Measurements from ENCODE around the gene USP15. TPM values are rescaled to one million over a fixed set of nuclear protein-coding genes. Genes with fewer than 3 reads are reported as not detected.
"Not testable (repeated sequence)": the region's sequence is repeated elsewhere in the genome, so short reads cannot be mapped to it uniquely, and the experiment has no call there.

USP15 gene
- polyA plus RNA-seq, 3 donors = 45.0 to 48.3 (median 48.2) TPM

DNA sequence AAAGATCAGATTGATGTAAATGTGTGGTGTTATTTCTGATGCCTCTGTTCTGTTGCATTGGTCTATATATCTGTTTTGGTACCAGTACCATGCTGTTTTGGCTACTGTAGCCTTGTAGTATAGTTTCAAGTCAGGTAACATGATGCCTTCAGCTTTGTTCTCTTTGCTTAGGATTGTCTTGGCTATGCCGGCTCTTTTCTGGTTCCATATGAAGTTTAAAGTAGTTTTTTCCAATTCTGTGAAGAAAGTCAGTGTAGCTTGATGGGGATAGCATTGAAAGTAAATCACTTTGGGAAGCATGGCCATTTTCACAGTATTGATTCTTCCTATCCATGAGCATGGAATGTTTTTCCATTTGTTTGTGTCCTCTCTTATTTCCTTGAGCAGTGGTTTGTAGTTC is 105.6 kb downstream of the USP15 start:
- DNase-seq = not testable (repeated sequence)

DNA sequence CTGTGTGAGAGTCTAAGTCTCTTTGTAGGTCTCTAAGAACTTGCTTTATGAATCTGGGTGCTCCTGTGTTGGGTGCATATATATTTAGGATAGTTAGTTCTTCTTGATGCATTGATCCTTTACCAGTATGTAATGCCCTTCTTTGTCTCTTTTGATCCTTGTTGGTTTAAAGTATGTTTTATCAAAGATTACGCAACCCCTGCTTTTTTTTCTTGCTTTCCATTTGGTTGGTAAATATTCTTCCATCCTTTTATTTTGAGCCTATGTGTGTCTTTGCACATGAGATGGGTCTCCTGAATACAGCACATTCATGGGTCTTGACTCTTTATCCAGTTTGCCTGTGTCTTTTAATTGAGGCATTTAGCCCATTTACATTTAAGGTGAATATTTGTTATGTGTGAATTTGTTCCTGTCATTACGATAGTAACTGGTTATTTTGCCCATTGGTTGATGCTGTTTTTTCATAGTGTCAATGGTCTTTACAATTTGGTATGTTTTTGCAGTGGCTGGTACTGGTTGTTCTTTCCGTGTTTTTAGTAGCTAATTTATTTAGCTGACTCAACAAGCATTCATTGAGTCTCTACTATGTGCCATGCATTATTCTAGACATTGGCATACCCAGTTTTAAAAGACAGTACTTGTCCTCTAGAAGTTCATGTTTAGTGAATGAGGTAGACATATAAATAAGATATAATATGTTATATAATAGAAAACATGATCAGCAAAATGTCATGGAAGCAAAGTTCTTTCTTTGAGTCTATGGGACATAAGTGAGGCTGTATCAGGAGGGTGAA is 108.4 kb downstream of the USP15 start:
- DNase-seq = not testable (repeated sequence)

DNA sequence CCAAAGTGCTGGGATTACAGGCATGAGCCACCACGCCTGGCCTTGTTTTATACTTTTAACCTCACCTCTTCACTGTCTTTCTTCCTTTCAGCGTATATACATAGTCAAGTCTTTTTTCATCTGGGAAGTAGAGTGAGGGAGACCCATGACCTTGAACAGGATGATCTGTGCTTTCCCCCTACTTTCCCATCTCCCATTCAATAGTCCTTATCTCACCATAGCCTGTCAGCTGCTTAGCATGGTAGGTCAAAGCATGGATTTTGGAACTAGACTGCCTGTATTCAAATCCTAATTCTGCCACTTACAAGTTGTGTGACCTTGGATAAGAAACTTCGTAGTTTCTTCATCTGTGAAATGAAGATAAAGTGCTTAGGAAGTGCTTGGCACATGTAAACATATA is 110.0 kb downstream of the USP15 start:
- DNase-seq = no peak

DNA sequence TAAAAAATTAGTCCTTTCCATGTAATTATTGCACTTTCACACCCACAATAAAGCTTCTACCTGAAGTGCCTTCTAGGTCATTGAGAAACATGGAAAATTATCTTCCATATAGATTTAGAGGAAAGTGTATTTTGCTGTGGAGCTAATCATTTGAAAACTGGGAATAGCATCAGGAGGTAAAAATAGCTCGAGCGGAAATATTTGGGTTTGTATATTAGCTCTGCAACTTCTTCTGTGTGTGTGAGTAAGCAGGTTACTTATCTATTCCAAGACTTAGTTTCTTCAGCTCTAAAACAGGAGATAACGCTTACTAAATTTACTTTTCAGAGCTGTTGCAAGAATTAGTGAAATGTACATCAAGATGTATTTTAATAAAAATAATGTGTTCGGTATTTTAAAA is 111.5 kb downstream of the USP15 start:
- DNase-seq = no peak

DNA sequence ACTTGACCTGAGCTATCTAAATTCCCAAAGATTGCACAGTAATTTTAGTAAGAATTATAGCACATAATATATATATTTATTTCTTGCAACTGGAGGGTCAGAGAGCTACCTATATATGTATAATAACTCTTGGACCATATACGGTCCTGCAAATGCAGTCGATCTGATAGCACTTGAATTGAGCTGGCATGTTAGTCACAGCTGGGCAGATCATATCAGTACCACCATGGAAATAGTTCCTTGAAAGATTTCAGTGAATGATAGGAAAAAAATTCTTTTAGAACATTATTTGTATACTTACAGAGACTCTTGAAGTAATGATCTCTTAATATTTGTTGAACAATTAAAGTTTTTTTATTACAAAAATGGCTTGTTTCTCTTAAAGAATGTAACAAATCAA is 111.9 kb downstream of the USP15 start:
- DNase-seq = no peak

DNA sequence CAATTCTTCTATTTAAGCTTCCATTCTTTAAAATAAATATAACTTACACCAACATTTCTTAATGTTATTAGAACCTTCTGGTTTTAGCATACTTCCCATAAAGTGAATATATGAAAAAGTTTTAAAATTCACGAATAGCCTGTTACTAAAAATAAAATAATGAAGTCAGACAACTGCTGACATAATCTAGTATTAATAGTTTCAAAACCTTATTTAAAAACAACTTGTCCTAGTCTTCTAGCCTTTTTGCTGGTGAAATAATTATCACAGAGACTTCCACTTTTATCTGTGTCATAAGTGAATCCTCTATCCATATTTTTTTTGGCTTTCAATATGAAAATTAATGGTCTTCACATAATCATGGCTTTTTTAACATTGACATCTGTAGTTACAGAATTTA is 112.6 kb downstream of the USP15 start:
- no peak for DNase-seq

DNA sequence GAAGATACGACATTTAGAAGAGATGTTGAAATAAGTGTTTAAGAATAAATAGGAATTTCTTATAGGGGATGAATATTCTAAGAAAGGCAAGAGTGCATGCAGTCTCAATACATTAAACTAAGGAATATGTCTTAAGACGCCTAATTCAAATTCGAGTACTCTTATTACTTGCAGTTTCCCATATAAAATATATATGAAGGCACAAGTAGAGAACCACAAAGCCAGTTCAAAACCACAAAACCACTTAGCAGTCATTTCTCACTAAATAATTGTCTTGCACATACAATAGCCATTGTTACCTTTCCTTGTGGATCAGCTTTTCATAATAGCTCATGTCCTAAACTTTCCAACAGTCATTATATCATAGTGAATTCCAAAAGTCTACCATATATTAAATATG is 115.4 kb downstream of the USP15 start:
- DNase-seq = no peak

DNA sequence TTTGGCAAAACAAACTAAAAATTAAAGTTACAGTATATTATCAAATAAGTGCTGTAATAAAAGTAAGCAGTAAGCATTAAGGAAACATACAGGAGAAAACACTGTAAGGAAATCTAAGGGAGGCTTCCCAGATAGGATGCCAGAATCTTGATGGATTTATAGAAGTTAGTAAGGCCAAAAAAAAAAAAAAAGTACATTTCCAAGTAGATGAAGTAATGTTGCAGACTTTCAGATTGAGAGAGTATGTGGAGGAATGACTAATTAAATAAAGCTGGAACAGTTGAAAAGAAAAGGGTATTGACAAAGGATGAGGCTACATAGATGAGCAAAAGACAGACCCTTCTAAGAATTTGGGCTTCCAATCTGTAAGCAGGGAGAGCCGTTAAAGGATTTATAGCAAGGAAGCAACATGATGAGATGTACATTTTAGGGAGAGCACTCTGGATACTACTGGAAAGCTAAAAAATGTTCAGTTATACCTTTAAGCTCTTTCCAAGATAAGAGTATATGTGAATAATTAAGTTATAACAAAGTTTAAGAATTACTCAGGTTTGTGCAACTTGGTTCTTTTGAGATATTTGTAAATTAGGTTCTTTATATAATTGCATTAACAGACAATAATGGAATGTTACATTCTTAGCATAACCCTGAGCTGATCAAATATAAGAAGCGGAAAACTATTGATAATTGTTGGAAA is 119.0 kb downstream of the USP15 start:
- no peak for DNase-seq

DNA sequence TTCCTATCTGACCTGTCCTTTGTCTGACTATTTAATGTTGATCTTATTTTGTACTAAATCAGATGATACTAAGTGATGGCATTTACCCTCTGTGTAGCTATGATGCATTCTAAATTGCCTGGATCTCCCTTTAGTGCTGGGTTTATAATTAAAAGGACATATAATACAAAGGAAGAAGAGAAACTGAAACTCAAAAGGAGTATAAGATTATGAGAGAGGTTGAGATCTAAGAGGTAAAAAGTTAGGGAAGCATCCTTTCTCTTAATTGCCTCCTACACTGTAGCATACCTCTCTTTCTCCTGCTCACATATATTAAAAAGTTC is 119.5 kb downstream of the USP15 start:
- DNase-seq = no peak

DNA sequence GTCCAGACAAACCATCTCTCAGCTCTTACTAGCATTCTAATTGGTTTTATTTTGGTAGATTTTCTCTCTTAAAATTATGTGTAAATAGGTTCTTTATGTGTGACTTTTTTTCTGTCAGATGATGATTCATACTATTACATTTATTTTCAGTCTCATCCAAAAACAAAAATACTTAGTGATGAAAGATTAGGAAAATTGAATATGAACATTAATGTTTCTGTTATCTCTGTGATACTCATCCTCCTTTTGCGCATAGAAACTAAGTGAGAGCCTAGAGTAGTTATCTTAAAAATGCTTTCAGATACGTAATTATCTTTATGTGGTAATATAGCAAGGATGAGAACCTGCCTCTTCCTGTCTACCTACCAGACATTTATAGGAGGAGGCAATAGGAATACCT is 122.3 kb downstream of the USP15 start:
- DNase-seq = no peak

DNA sequence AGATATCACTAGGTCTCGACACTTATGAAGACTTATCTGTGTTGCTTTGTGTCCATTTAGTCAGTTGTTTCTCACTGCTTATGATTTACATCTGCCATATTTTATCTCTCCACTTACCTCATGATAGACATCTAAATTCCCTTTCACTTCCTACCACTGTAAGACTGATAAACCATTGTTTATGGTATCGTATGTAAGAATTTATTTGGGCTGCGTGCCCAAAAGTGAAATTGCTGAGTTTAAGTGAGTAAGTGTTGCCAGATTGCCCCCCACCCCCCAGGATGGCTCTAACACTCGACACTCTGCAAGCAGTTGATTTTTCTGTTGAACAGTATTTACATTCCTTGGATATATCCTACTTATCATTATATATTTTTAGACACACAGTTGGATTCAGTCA is 136.5 kb downstream of the USP15 start:
- DNase-seq = peak; percentile 7

DNA sequence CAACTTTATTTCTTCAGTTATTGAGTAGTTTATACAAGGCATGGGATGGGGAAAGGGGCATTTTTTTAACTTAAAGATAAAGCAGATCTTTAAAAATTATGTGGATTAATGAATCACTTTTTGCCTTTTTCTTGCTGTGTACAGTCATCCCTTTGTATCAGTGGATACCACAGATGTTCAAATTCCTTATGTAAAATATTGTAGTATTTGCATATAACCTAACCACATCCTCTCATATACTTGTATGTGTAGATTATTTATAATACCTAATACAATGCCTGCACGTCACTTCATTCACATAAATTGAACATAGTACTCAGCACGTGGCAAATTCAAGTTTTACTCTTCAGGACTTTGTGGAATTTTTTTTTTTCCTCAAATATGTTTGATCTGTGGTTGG is 139.9 kb downstream of the USP15 start:
- DNase-seq = no peak

DNA sequence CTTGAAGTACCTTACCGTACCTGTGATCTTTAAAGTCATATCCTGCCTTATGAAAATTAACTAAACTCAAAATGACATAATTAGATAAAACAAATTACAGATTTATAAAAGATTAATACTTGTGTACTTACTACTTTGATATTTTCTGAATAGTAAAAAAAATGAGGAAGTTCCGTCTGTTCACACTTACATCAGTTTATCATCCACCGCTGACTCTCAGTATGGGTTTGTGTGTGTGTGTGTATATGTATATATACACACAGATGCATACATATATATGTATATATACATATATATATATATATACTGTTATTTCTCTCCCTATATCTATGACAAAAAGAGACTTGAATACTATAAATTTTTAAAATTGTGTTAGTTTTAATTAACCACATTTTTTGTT is 141.4 kb downstream of the USP15 start:
- DNase-seq = no peak

DNA sequence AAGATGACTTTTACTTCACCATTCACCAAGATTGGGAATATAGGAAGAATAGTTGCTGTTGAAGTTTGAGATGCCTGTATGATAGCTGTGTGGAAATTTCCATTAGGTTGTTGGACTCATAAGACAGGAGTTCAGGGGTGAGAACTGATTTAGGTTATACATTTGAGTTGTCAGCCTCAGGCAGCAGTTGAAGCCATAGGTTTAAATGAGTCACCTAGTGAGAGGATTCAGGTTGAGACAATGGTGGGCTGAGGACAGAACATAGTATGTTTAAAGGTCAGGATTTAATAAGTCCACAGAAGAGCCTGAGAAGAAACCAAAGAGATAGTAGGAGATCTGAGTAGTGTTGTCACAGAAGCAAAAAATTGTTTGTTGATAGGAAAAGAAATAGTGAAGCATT is 142.8 kb downstream of the USP15 start:
- no peak for DNase-seq

DNA sequence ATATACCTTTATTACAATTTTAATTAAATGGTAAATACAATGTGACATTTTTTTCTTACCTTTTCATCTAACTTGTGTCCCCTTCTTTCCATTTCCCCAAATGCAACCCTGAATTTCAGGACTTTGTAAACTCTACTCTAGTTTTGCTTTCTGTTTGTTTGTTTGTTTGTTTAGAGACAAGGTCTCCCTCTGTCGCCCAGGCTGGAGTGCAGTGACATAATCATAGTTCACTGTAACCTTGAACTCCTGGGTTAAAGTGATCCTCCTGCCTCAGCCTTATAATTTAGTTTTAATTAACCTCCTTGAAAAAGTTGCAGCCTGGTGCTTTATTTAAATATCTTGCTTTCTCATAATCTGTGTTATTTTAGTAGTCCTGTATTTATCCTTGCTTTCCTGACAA is 147.4 kb downstream of the USP15 start:
- no peak for DNase-seq

DNA sequence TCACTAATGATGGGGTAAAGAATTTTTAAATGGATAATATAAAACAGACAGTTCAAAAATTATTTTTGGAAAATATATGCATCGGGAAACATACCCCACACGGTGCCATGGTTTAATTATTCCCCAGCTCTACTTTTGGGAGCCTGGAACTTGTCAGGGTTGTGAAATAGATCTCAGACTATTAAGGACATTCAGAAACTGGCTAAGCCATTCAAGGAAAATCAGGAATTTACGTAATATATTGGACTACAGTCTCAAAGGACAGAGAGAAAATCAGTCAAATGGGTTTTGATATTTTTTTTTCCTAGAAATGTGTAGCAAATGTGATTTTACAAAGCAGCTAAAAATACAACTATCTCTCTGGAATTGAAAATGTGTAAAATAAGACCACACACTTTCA is 148.9 kb downstream of the USP15 start:
- DNase-seq = no peak

DNA sequence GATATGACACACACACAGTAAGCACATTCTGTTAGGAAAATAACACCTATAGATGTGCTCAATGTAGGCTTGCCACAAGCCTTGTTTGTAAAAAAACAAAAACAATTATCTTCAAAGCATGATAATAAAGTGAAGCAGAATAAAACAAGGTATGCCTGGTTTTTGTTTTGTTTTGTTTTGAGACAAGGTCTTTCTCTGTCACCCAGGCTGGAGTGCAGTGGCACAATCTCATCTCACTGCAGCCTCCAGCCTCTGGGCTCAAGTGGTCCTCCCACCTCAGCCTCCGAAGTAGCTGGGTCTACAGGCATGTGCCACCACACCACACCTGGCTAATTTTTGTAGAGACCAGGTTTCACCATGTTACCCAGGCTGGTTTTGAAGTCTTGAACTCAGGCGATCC is 154.0 kb downstream of the USP15 start:
- no peak for DNase-seq

DNA sequence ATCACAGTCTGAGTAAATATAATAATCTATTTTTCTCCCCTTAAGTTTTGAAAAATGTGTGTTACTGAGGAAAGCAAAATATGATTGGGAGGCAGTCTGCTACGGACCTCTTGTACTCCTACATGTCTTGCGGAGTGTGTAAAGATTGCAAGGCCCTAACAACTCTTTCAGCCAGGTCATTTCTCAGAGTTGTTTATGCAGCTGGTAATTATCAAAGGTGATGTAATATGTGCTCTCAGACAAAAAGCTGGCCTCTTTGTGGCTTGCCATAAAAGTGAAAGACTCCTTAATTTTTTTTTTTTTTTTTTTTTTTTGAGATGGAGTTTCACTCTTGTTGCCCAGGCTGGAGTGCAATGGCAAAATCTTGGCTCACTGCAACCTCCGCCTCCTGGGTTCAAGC is 165.9 kb downstream of the USP15 start:
- no peak for DNase-seq

DNA sequence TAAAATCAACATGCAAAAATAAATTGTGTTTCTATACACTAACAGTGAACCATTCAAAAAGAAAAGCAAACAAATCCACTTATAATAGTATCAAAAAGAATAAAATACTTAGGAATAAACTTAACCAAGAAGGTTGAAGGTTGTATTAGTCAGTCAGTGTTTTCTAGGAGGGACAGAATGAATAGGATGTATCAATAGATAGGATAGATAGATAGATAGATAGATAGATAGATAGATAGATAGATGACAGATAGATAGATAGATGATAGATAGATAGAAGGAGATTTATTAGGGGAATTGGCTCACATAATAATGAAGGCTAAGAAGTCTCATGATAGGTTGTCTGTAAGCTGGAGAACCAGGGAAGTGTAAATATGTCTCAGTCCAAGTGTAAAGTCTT is 169.3 kb downstream of the USP15 start:
- no peak for DNase-seq

DNA sequence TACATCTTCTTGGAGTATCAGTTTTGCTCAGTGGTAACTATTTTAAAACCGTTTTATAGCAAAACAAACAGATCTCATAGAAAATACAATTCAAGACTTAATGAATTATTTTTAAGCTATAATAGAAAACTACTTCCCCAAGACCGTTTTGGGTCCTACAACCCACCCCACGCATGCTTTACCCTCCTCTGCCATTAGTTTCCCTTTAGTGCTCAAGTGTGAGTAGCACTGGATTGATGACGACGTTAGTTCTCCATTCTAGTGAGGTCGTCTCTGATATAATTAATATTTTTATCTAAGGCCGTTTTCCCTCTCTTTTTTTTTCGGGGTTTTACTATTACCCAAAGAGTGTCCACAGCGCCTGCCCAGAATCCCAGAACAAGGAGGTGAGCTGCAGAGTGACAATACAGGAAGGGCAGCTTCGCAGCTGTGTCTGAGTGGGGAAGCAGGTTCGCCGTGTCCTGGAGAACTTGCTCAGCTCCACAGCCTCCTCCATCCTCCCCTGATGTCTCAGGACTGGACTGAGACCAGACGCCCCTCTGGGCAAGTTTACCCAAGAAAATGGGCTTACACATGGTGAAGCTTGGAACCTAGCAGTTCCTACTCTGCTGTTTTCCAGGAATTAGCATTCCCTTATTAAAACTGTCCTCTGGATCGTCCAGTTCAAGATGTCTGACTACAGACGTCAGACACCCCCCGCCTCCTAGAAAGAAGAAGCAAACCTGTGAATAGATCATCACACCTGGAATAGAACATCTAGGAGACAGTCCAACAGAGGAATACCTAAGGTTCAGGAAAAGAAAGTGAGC is 174.5 kb downstream of the USP15 start:
- no peak for DNase-seq

DNA sequence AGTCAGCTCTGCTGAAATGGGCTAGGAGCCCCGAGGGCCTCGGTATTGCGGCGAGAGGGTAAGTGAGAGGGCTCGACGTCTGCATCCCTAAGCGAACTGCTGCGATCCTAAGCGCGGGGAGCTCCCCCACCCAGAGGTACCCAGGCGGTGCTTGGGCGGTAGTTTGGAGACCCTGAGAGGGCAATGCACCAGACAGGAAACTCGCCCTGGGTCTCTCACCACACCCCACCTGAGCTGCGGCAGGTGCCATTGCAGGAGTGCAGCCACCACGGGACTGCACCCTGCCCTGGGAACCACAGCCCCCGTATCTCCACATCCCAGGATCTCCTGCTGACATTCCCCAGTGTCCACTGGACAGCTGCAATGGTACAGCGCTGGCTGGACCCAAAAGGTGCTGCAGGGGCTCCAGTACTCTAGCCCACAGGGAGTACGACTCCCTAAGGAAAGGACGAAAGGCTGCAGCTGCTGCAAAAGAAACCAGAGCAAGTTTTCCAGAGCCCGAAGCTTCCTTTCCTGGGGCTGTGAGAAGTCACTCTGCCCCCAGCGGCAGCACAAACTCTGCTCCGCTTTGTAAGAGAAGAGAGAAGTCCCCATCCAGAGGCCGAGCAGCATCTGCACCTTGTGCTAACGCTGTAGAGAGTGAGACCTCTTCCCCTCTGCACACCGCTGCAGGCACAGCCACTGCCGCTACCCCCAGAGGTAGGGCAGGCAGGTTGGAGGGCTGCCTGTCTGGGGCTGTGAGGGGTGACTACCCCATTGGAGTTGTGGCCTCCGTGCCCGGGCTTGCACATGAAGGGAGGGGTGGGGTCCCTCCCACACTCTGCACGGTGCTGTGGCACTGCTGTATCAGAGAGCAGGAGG is 175.3 kb downstream of the USP15 start:
- peak; percentile 57 for DNase-seq

DNA sequence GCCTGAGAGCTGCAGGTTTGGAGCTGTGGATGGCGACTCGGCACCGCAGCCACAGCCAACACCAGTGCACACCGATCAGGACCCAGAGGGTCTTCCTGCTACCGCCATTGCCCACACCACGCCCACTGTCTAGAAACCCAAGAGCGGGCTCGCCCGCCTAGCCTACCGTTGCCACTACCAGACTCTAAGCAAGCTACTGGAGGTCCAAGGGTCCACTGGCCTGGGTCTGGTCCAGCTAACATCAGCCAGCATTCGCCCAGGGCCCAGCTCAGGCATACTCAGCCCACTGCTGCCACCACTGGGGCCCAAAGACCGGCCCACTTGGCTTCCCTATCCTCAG is 175.9 kb downstream of the USP15 start:
- no peak for DNase-seq

All from renal pelvis (tissue), 4 donors.